Measurements from ENCODE around the gene CAPSL.
"Not testable (repeated sequence)": the region's sequence is repeated elsewhere in the genome, so short reads cannot be mapped to it uniquely, and the experiment has no call there.

The CAPSL gene

DNA sequence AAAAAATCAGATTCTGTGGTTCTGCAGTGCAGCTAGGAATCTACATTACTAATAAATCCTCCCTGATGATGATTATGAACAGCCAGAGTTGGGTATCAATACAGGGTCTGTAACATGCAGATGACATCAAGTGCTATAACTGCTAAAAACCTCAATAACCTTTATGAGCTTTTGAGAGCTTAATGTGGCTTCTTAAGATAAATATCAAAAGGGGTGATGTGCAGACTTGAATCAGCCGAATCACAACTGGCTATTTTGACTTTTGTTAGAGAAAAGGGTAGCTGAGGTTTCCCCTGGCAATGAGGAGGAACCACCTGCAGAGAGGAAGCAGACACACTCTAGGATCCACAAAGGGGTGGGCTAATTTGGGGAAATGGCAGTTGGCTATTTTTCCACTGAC, 30.2 kb downstream of the CAPSL start:
- no peak for DNase-seq (ENCODE audit: low read depth in 1 of 2, low spot score in 1 of 2)

DNA sequence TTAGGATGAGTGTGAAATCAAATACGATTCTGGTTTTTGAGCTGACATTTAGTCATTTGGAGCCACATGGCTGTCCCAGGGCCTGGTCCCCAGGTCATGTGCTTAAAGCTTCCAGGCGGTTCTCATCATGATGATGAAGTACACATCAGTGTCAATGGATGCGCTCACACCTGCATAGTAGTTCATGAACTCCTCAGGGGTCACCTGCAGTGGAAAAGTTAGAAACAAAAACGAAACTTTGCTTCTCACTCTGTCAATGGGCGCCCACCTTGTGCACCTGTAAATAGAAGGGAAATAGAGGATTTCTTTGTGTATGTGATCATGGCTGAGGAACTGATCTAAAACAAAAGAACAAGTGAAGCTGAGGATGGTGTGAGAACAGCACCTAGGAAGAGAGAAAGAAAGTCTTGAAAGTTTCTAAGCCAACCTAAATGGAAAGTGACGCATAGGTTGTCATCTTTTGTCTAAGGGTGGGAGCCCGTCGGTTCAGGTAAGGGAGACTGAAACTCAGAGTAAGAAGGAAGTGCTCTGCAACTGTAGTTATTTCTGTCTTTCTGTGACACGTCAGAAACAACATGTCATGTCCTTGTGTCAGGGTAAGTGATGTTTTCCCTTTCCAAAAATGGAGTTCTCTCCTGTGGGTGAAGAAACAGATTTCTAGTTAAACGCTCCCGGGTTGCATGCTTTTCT, 33.8 kb downstream of the CAPSL start:
- DNase-seq (ENCODE audit: low read depth in 1 of 2, low spot score in 1 of 2), result no peak

DNA sequence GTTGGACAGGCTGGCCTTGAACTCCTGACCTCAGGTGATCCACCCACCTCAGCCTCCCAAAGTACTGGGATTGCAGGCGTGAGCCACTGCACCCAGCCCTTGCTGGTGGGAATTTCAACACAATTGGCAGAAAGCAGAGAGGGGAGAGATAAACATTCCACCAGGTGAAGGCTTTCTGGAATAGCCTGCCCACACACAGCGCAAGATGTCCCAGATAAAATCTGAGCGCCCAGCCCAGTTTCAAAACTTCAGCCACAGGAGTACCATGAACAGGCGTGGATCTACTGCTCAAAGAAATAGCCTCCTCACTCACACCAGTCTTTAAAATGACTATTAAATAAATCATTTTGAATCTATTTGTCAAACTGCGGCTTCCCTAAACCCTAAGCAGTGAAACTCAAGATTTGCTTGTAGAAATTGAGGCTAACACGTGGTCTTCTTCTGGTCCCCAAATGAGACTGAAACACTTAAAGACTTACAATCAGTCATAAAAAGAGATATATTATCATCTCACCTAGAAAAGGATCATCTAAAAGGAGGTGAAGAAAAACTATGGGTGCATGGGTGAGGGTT, 34.7 kb downstream of the CAPSL start:
- DNase-seq (ENCODE audit: low read depth in 1 of 2, low spot score in 1 of 2), result no peak

DNA sequence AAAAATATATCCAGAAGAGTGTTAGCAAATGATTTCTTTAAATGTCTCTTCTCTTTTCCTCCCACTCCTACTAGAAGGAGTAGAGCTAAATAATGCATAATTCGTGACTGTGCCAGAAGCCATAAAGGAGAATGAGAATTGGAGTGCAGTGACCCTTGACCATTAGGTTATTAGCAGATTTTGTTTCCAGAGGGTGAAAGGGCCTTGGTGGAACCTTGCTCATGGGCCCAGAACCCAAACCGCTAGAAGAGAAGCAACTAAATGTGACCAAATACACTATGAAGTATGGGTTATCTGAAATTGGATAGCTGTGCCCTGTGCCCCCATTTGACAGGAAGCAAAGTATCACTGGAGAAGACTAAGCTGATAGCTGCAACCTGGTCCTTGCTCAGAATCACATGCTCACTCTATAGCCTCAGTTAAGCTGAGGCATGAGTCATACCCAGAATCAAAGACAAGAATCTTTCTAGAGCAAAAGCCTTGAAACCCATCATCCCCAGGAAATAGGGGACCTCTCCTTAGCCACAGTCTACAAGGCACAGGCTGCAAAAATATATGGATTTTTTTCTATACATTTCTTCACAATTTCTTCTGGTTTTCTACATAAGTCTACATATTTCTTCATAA, 36.3 kb downstream of the CAPSL start:
- no peak for DNase-seq (ENCODE audit: low read depth in 1 of 2, low spot score in 1 of 2)

DNA sequence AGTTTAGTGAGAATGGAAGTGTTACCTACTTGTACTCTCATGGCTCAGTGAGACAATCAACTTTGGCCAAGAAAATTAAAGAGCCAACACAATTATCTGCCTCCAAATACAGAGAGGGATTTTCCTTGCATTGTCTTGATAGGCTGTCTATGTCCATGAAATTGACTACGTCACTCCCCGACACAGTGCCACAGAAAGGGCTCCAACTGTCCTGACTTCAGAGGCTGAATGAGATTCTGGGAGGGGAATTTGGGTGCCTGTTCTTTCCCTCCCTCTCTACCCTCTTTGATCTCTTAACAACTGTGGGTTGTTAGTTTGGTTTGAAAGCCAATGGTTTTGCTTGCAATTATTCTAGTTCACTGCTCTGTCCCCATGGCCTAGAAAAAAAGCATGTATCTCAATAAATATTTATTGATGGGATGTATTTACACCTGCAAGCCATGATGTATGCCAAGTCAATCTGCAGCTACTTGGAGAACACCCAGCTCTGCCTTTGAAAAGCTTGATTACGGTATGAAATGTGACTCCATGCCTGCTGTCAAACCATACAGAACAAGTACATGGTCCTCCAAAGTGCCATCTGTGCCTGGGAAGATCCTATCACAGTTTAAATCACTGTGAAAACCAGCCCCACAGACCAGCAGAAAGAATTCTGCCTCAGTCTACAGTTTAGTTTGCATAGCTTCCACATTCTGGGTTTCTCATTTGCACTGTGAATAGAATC, 37.3 kb downstream of the CAPSL start:
- DNase-seq (ENCODE audit: low read depth in 1 of 2, low spot score in 1 of 2), result no peak

DNA sequence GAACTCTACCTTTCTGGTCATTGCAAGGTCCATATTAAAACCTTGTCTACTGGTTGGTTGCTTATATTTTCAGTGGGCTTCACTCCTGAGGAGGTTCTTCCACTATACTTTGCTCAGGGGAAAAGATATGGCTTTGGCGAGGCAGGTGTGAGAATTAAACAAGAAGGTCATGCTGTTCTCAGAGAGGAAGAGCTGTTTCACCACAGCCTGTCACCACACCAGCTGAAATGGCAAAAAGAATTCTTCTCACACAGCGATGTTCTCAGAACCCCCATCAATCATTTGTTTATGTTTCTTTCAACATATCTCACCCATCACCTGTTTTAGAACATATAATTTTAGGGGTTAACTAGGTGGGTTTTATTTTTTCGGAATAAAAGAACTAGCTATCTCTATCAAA, 38.6 kb downstream of the CAPSL start:
- DNase-seq (ENCODE audit: low read depth in 1 of 2, low spot score in 1 of 2), result no peak

DNA sequence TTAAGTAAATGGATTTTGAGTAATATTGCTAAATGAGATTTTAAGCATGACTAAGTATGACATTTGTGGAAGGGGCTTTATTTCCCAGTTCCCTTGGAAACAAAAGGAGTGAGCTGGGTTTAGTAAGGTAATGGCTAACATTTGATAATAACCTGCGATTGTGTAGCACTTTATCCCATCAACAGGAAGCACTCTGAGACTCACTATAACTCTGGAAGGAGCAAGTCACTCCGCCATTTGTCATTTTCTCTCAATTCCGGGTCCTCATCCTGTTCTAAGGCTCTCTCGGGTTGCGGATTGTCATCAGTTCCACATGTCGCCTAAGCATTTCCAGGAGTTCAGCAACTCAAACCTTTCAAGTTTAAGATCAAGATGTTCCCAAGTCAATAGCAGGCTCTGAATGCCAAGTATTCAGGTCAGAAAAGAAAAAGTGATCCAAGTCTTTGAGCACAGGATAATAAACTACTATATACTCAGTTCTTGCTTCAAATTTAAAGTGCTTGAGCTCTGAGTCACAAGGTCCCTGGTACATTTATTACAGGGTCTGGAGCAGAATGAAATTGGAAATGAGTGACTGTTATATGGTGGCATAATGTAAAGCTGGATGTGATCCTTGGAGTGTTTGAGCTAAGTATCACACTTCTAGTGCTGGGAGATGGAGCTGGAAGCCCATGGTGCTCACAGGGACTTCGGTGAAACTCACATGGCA, 39.3 kb downstream of the CAPSL start:
- DNase-seq (ENCODE audit: low read depth in 1 of 2, low spot score in 1 of 2), result no peak

DNA sequence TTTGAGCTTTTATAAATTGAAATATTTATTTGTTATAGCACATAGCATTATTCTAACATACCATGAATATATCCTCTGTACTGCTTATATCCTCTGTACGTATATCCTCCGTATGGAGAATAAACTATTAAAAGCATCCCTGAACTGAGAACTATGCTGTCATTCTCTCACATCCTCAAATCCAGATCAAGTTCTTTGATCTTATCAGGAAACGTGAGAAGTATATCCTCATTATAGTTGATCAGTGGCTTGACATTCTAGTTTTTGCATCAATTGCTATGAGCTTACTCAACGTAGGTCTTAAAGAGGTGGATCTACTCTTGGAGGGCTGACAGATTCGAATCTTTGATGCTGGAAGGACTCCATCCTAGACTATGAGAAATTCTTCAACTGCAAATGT, 44.3 kb downstream of the CAPSL start:
- DNase-seq (ENCODE audit: low read depth in 1 of 2, low spot score in 1 of 2), result no peak

DNA sequence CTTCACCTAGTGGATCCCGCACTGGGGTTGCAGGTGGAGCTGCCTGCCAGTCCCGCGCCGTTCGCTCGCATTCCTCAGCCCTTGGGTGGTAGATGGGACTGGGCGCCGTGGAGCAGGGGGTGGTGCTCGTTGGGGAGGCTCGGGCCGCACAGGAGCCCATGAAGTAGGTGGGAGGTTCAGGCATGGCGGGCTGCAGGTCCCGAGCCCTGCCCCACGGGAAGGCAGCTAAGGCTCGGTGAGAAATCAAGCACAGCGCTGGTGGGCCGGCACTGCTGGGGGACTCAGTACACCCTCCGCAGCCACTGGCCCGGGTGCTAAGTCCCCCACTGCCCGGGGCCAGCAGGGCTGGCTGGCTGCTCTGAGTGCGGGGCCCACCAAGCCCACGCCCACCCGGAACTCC, 45.6 kb downstream of the CAPSL start:
- DNase-seq (ENCODE audit: low read depth in 1 of 2, low spot score in 1 of 2), result not testable (repeated sequence)

DNA sequence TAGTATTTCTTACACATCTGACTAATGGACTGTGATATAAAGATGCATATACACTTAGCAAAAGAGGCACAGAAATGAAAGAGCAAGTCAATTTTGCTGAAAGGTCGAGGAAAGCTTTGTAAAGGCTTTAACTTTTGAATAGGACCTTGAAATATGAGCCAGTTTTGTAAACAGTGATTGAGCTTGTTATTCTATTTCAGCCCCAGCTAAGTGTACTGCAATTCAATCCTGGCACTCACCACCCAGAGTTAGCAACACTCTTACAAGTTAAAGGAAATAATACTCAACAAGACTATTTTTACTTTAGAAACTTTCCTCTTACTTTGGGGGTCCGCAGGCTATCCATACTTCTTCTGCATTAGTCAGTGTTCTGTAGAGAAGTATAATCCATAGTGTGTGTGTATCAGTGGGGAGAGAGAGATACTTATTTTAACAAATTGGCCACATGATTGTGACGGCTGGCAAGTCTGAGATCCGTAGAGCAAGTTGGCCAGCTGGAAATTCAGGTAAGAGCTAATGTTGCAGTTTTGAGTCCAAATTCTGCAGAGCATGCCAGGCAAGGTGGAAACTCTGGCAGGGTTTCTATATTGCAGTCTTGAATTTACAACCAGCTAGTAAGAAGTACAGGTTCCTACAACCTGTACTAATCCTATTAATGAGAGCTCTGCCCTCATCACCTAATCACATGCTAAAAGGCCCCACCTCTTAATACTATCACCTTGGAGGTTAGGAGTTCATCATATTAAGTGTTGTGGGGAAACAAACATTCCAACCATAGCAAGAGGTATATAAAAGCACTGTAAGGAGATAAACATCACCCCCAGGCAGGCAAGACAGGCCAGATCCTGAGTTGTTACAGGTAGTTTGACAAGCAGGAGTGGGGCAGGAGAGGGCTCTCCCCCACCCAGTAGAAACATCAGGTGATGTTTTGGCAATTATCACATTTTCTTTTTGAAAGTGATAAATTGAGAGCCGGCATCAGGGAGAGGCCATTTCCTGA, 48.1 kb downstream of the CAPSL start:
- no peak for DNase-seq (ENCODE audit: low read depth in 1 of 2, low spot score in 1 of 2)

DNA sequence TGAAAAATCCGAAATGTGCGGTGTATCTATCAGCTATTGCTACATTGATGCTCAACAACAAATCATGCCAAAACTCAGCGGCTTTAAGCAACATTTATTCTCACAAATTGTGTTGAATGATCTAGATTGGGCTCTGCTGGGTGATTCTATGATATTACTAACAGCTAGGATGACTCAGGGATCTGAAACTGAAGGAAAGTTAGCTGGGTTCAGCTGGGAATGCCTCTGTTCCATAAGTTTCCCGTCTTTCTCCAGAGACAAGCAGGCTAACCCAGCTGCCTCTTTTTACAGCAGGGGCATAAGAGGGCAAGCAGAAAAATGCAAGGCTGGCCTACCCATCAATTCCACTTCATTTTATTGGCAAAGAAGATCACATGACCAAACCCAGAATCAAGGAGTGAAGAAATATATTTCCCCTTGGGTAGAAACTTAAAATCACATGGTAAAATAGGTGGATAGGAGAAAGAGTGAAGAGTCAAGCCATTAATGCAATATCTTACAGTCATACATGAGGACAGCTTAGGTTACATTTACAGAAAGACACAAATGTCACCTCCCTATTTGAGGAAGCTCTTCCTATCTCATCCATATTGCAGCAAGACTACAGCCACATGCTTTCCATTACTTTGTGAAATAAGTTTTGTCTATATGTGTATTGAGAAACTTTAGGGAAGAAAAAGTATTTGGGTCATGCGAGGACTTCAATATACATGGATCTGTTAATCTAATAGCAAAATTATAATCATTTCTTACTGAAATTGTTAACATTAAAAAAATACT, 50.9 kb downstream of the CAPSL start:
- DNase-seq (ENCODE audit: low read depth in 1 of 2, low spot score in 1 of 2), result no peak

DNA sequence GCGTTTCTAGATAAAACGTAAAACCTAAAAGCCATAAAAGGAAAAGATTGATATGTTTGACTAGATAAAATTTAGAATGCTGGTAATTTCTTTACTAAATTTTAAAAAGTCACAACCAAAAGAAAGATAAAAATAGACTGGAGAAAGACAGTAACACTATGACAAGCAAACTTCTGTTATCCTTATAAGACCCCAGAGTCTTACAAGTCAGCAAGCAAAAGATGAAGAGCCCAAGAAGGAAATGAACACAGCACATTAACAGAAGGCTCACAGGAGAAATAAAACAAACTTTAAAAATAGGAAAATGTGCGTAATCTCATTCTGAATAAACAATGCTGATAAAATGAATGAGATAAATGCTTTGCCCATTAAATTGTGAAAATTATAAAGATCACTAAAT, 52.0 kb downstream of the CAPSL start:
- DNase-seq (ENCODE audit: low read depth in 1 of 2, low spot score in 1 of 2), result no peak

DNA sequence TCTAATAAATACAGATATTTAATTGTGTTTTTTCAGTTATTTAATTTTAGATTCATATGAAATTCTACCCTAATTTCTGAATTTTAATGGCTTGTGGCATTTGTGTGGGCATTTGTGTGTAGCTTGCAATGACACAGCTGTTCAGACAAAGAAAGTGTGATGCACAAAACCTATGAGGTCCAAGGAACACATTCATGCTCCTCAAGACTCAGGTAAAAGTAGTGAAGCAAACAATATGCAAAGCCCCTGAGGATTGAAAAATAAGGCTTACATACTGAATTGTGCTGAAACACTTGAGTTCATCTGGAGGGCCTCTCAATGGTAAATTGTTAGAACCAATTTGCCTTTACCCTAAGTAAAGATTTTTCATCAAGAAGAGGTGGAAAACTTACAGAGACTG, 53.6 kb downstream of the CAPSL start:
- DNase-seq (ENCODE audit: low read depth in 1 of 2, low spot score in 1 of 2), result no peak

DNA sequence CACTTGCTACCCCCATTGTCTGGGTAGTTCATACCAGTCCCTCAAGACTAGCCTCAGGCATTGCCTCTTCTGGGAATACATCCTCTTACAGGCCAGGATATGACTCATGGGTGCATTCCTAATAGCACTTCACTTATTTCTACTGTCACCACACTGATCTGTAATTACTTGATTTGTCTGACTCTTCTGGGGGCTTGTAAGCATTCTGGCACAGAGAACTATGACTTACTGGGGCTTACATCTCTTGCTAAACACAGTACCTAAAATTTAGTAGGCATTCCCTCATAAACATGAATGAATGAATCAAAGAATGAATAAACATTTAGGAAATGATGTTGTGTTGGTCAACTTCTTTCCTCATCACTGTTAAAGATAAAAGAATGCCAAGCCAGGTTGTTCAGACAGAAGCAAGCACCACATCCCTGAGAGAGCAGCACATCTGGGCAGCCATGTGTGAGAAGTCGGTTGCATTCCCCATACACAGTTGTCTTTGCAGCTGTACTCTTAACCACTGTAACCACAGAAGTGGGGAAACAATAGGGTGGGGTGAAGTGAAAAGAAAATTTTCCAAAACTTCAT, 54.1 kb downstream of the CAPSL start:
- DNase-seq (ENCODE audit: low read depth in 1 of 2, low spot score in 1 of 2), result no peak

DNA sequence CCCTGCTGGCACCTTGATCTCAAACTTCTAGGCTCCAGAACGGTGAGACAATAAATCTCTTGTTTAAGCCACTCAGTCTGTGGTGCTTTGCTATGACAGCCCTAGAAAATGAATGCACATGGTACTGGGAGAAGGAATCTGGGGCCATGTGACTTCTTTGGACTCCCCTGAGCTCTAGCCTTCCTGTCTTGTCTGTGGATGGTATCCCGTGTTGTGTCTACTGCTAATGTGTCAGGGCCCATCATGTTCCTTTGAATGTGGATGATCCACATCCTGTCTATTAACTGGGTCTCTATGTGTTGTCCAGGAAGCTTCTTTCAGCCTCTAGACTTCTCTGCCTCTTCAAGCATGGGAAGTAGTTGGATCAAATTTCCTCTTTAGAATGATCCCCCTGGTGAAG, 56.7 kb downstream of the CAPSL start:
- no peak for DNase-seq (ENCODE audit: low read depth in 1 of 2, low spot score in 1 of 2)

DNA sequence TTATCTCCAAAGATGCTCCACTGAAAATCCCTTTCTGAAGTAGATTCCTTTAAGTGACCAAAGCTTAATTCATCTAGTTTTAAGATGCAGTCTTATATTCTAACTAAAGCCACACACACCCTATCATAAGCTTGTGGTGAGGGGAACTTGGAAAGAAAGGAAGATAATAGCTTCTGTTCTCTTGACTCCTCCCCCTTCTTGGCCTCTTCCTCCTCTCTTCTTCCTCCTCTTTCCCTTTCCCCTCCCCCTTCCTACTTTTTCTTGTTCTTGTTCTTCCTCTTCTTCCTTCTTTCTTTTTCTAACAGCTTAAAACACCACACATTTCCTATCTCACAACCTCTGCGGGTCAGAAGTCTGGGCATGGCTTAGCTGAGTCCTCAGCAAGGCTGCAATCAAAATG, 58.3 kb downstream of the CAPSL start:
- no peak for DNase-seq (ENCODE audit: low read depth in 1 of 2, low spot score in 1 of 2)

DNA sequence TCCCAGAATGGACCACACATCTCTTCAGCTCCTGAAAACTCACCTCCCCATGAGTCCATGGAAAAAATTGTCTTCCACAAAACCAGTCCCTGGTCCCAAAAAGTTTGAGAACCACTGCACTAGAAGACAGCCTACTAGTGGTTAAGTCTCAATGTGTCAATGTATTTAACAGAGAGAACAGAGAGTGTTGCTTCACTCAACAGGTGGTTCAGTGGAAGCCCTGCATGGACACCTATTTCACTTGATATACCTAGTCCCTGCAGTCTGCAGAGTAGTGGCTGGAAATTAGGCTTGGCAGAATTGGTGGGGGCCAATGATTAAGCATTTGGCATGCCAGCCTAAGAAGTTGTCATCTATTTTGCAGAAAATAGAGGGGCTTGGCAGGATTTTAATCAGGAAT, 58.8 kb downstream of the CAPSL start:
- no peak for DNase-seq (ENCODE audit: low read depth in 1 of 2, low spot score in 1 of 2)

DNA sequence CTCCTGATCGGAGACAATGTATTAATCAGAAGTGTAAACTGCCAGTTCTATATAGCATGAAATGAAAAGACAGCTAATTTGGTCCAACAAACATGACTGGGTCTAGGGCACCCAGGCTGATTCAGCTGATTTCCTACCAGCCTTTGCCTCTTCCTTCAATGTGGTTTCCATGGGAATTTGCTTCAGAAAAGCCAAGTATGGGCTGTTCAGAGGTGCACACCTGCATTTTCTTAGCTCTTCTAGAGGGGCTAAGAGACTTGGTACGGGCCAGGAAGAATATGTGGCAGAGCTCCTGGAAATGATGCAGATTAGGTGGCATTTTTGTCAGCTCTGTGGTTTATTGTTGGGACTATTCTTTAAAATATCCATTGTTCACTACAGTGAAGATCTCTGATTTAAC, 59.3 kb downstream of the CAPSL start:
- DNase-seq (ENCODE audit: low read depth in 1 of 2, low spot score in 1 of 2), result no peak

DNA sequence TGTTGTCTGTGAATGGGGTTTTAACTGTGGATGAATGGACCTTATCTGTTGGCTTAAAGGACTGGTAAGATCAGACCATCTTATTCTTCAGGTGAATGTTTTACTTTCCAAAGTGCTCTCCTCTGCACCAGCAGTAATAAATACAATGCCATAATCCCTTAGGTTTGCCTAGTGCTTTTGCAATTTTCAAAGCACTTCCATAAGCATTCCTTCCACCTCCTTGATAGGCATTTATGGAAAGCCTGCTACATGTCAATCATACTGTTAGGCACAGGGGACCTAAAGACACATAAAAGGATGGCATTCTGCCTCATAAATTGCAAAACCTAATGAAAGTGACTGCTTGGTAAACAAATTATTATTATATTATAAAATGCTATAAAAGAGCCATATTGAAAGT, 60.3 kb downstream of the CAPSL start:
- no peak for DNase-seq (ENCODE audit: low read depth in 1 of 2, low spot score in 1 of 2)
